ENCODE results near the gene ARHGAP26.

DNA sequence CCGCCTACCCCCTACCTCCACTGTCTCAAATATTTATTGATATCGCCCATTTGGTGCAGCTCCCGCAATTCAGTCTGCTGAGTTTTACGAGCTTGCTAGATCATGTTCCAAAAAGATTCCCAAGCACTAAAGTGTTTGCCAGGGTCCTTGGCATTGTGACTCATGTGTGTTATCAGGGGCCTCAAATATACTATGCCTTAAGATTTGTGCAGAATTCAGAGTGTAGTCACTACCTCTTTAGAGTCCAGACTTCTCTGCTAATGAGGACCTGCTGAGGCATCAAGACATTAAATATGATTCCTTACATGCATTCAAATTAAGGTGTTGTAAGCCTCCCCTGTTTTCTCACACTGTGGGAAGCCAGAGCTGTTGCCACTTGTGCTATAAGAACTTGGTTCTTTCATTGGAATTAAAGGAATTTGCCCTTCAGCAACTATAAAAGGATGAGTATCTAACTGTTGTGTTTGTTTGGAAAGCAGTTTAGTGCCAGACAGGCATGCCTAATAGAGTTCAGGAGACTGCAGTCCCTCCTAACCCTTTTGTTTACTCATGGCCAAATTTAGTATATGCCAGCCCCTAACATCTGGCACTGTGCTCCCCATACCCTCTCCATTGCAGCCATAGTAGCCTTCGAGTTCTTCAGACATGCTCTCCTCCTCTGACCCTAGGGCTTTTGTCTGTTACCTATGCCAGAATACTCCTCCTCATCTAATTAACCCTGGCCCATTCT lies 316.9 kb downstream of the ARHGAP26 start:
- TF ChIP-seq, protein P1, sequence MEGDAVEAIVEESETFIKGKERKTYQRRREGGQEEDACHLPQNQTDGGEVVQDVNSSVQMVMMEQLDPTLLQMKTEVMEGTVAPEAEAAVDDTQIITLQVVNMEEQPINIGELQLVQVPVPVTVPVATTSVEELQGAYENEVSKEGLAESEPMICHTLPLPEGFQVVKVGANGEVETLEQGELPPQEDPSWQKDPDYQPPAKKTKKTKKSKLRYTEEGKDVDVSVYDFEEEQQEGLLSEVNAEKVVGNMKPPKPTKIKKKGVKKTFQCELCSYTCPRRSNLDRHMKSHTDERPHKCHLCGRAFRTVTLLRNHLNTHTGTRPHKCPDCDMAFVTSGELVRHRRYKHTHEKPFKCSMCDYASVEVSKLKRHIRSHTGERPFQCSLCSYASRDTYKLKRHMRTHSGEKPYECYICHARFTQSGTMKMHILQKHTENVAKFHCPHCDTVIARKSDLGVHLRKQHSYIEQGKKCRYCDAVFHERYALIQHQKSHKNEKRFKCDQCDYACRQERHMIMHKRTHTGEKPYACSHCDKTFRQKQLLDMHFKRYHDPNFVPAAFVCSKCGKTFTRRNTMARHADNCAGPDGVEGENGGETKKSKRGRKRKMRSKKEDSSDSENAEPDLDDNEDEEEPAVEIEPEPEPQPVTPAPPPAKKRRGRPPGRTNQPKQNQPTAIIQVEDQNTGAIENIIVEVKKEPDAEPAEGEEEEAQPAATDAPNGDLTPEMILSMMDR (IDR thresholded peaks at IDR 0.05 in 8 of 11, conservative IDR thresholded peaks at IDR 0.05 in 3 of 11) = no peak
- no peak for TF ChIP-seq POLR2A (IDR thresholded peaks at IDR 0.05)
- TF ChIP-seq POLR2AphosphoS5 (IDR thresholded peaks at IDR 0.05) = no peak
